OCI-LY7 (cell line): ENCODE measurements around the gene LGR5. TPM values are rescaled to one million over a fixed set of nuclear protein-coding genes. Genes with fewer than 3 reads are reported as not detected.
A peak's percentile ranks its signal among the peaks of the same experiment; 100 is the strongest.

Source experiments
- BruUV-seq: library from RNA; stranded (reverse); fragments of 400-500 nt; replicated peaks from 2 replicates; lab custom pipeline; 2021; lab: Mats Ljungman, UMichigan
- CTCF ChIA-PET: fragments of 300-600 bp; sonication (Branson Sonifier 250); formaldehyde crosslinking; loops from one replicate; lab custom pipeline; 2022; ENCODE audit warnings: antibody characterized with exemption; ENCODE audit not compliant: unreplicated experiment; lab: Charles Lee
- POLR2A ChIA-PET: fragments of 300-600 bp; sonication (Branson Sonifier 250); formaldehyde crosslinking; loops from one replicate; lab custom pipeline; 2022; ENCODE audit warnings: antibody characterized with exemption; lab: Charles Lee
- DNase-seq: peaks from one replicate; pipeline ENCODE4 v3.0.0-alpha.2; 2015; ENCODE audit warnings: low spot score
- H2AFZ ChIP-seq: fragments of 200-600 bp; sonication (generic), shearing (Covaris generic); 2 replicates; pipeline ENCODE4 v1.6.1; 2014; ENCODE audit warnings: mild to moderate bottlenecking, antibody characterized with exemption, low read length, moderate library complexity
- H3K27ac ChIP-seq: fragments of 200-600 bp; sonication (generic); 2 replicates; pipeline ENCODE4 v1.5.1; 2014; ENCODE audit warnings: mixed run types, low read depth, mild to moderate bottlenecking, moderate library complexity, low read length, inconsistent platforms; ENCODE audit not compliant: poor library complexity, severe bottlenecking
- H3K36me3 ChIP-seq: fragments of 200-600 bp; sonication (generic); 2 replicates; pipeline ENCODE4 v1.6.1; 2014; ENCODE audit warnings: mild to moderate bottlenecking, antibody characterized with exemption, low read length, moderate library complexity, mixed read lengths; ENCODE audit not compliant: insufficient read depth
- H3K4me1 ChIP-seq: fragments of 200-600 bp; sonication (generic); 2 replicates; pipeline ENCODE4 v1.5.1; 2014; ENCODE audit warnings: mild to moderate bottlenecking, low read length; ENCODE audit not compliant: insufficient read depth, poor library complexity, severe bottlenecking
- H3K4me2 ChIP-seq: fragments of 200-600 bp; sonication (generic); 2 replicates; pipeline ENCODE4 v1.6.1; 2014; ENCODE audit warnings: mild to moderate bottlenecking, low read length
- H3K4me3 ChIP-seq: fragments of 200-600 bp; sonication (generic); 2 replicates; pipeline ENCODE4 v1.5.1; 2014; ENCODE audit warnings: mild to moderate bottlenecking, low read depth, low read length; ENCODE audit not compliant: poor library complexity, severe bottlenecking
- H3K79me2 ChIP-seq: fragments of 200-600 bp; sonication (generic); 2 replicates; pipeline ENCODE4 v1.6.1; 2016; ENCODE audit warnings: low read depth, mild to moderate bottlenecking, low read length, moderate library complexity, mixed read lengths; ENCODE audit not compliant: insufficient read depth
- H3K9me2 ChIP-seq: fragments of 200-600 bp; sonication (generic); 2 replicates; pipeline ENCODE4 v1.6.1; 2016; ENCODE audit warnings: mild to moderate bottlenecking, low read length, mixed read lengths; ENCODE audit not compliant: insufficient read depth
- H3K9me3 ChIP-seq: fragments of 200-600 bp; sonication (generic); 2 replicates; pipeline ENCODE4 v1.6.1; 2014; ENCODE audit warnings: mild to moderate bottlenecking, mixed run types, low read length, mixed read lengths
- H4K20me1 ChIP-seq: fragments of 200-600 bp; sonication (generic); 2 replicates; pipeline ENCODE4 v1.6.1; 2014; ENCODE audit warnings: mild to moderate bottlenecking, antibody characterized with exemption, low read length, moderate library complexity, mixed read lengths; ENCODE audit not compliant: insufficient read depth
- CTCF ChIP-seq: fragments of 200-600 bp; sonication (generic); conservative IDR thresholded peaks from 2 replicates; pipeline ENCODE4 v1.5.1; 2014; ENCODE audit warnings: mild to moderate bottlenecking, antibody characterized with exemption, low read length, moderate library complexity, mixed read lengths
- EZH2phosphoT487 ChIP-seq: fragments of 200-600 bp; sonication (generic); IDR thresholded peaks from 2 replicates; pipeline ENCODE4 v1.6.1; 2018; ENCODE audit warnings: low read depth, borderline replicate concordance, mild to moderate bottlenecking, mixed run types, antibody characterized with exemption, low read length, moderate library complexity, mixed read lengths
- intact Hi-C: fragments of 100-400 bp; cut with micrococcal nuclease; formaldehyde crosslinking; loops from one replicate; pipeline ENCODE4 v1.10.0; 2022; ENCODE audit not compliant: unreplicated experiment
- total RNA-seq, 2 experiments: library from RNA; depleted of rRNA in 1 of 2; stranded (reverse); fragments of >200 nt in 1 of 2; shearing (Covaris generic) in 1 of 2; gene quantifications; 2 replicates each; pipeline ENCODE4 v1.2.3, GENCODE V29; 2014 to 2022

The LGR5 gene
- total RNA-seq, 2 experiments from 2014 or later: 0.51 TPM; not detected in 1

GRCh38 chr12:71499834-71500233 lies 60.2 kb downstream of the LGR5 start:
- Histone ChIP-seq H3K27ac (no peak overlapping the region), H3K36me3 (no peaks in the 10 kb centered on the region), H2AFZ (no peak overlapping the region), H3K9me3 (peaks cover 5% of the 10 kb centered on the region; the same call in 1 of the 2 replicates), H3K4me3 (no peak overlapping the region), H3K9me2 (no peaks in the 10 kb centered on the region), H4K20me1 (no peaks in the 10 kb centered on the region), H3K4me1 (peaks cover 13% of the 10 kb centered on the region), H3K79me2 (no peaks in the 10 kb centered on the region), H3K4me2 (no peak overlapping the region)
- DNase-seq: no peak
- intact Hi-C loops: no loop called here
- ChIA-PET CTCF (no interaction called here), POLR2A (interaction anchor here (0.9 to 1.2 kb wide), 3 partner anchors 9 to 1192 kb away, joined by 3 to 5 read pairs (median 4); no protein-coding TSS in a partner anchor)
- no peak for TF ChIP-seq CTCF
- TF ChIP-seq EZH2phosphoT487: no peak
- no TSS peak for BruUV-seq

GRCh38 chr12:71503579-71504391 lies 64.2 kb downstream of the LGR5 start:
- ChIA-PET CTCF (no interaction called here), POLR2A (interaction anchor here (0.7 to 2.1 kb wide), 2 partner anchors 22 to 268 kb away, joined by 4 to 6 read pairs; no protein-coding TSS in a partner anchor)
- peak overlapping the region; percentile 41 for H3K4me2 ChIP-seq
- TF ChIP-seq EZH2phosphoT487 (no peak), CTCF (no peak)
- H3K27ac ChIP-seq: peak overlapping the region; percentile 27
- no peaks in the 10 kb centered on the region for H3K9me2 ChIP-seq
- H2AFZ ChIP-seq: peak overlapping the region; percentile 100
- no peaks in the 10 kb centered on the region for H3K9me3 ChIP-seq
- intact Hi-C loops: no loop called here
- no peaks in the 10 kb centered on the region for H3K36me3 ChIP-seq
- no peaks in the 10 kb centered on the region for H4K20me1 ChIP-seq
- H3K4me1 ChIP-seq: peaks cover 13% of the 10 kb centered on the region
- peak; percentile 58 for DNase-seq
- BruUV-seq: no TSS peak
- H3K79me2 ChIP-seq: no peaks in the 10 kb centered on the region
- no peak overlapping the region for H3K4me3 ChIP-seq

GRCh38 chr12:71504476-71504875 lies 64.9 kb downstream of the LGR5 start:
- Histone ChIP-seq H3K4me1 (peaks cover 13% of the 10 kb centered on the region), H3K4me3 (no peak overlapping the region), H3K4me2 (no peak overlapping the region), H3K9me2 (no peaks in the 10 kb centered on the region), H3K79me2 (no peaks in the 10 kb centered on the region), H4K20me1 (no peaks in the 10 kb centered on the region), H2AFZ (peak overlapping the region; percentile 100), H3K27ac (no peak overlapping the region), H3K9me3 (no peaks in the 10 kb centered on the region), H3K36me3 (no peaks in the 10 kb centered on the region)
- TF ChIP-seq EZH2phosphoT487 (no peak), CTCF (no peak)
- ChIA-PET CTCF (no interaction called here), POLR2A (interaction anchor here (0.7 to 2.1 kb wide), 3 partner anchors 21 to 268 kb away, joined by 3 to 6 read pairs (median 4); no protein-coding TSS in a partner anchor)
- BruUV-seq: no TSS peak
- intact Hi-C loops: no loop called here
- no peak for DNase-seq
